ENCODE measurements around the gene MSX1.

MSX1 gene

DNA sequence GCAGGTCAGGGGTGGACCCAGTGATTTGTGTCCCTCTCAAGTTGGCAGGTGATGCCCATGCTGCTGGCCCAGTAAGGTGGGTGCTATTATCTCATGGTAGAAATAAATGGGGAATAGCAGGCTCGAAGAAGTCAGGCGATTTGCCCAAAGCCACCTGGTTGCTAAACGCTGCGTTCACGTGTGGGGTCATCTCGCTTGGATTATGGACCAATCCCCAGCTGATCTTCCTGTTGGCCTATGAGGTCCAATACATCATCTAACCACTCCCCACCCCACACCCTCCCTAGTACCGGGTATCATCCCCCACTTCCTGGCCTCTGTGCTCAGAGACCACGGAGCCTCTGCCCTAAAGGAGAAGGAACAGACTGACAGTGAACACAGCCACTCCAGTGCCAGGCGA, 18.3 kb upstream of the MSX1 start:
- no peak for DNase-seq (ENCODE audit: low read depth)

DNA sequence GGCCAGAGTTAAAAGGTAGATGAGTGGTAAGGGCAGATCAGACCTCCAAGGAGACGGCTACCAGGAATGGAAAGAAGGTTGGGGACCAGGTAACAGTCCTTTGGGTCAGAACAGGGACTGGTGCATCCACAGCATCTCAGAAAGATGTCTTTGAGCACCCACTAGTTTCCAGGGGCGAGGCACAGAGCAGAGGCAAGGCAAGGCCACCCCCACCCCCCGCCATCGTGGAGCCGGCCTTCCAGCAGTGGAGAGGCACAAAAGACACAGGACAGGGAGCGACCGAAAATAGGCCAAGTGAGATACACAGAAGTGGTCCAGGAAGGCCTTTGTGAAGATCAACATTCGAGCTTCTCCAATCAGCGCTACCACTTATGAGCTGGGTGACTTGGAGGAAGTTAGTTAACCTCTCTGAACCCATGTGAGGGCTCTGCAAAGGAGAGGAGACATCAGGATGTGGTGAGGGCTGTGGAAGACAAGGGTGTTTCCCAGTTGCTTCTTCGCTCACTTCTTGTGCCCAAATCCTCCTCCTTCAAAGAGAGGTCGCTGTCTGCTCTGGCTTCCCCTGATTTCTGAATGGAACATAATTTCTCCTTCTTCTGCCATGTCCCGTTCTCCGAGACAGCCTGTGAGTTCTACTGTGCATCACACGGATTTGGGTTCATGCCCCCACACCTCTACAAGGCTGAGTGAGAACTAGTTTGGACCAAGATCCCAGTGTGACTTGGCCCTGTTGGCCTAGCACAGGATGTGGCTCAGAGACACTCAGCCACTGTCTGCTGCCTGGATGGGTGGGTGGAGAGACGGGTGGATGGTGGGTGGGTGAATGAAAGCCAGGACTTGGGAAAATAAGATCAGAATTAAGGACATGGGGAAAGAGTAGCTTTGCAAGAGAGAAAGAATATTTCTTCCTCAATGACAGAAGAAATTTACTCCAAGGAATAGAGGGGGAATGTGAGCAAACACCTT, 16.7 kb upstream of the MSX1 start:
- DNase-seq (ENCODE audit: low read depth), result no peak

DNA sequence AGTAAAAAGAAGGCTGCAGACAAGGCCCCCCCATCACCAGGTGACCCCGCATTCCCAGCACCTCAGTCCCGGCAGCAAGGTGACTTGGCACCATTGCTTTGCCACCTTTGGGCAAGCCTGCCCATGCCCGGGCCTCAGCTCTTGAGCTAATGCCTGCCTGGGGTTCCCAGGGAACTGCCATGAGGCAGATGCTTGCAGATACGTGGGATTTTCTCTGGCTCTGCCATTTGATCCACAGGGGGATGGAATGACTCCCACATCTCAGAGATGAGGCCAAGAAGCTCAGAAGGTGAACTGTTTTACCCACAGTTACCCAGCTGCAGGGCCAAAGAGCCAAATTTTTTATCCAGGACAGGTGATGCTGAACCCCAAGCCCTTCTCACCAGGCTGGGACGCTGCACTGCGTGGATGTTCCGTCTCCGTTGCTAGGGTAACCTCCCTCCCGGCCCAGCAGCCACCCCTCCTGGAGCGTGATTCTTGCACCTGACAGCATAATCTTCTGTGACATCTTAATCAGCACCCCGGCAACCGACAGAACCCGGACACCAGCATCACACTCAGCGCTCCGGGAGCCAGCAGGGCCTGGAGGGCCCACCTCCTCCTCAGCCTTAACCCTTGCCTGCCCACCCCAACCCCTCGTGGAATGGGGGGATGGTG, 15.7 kb upstream of the MSX1 start:
- DNase-seq (ENCODE audit: low read depth), result no peak

DNA sequence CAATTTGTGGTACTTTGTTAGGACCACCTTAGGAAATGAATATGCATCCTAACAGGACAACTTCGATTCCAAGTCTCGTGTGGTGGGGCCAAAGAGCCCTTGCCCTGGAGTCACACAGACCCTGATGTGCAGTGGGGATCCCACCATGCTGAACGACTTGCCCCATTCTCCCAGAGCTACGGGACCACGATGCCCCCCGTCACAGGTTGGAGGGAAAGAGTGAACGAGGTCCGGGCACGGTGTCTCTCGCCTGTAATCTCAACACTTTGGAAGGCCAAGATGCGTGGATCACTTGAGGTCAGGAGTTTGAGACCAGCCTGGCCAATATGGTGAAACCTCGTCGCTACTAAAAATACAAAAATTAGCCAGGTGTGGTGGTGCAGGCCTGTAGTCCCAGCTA, 14.4 kb upstream of the MSX1 start:
- no peak for DNase-seq (ENCODE audit: low read depth)

DNA sequence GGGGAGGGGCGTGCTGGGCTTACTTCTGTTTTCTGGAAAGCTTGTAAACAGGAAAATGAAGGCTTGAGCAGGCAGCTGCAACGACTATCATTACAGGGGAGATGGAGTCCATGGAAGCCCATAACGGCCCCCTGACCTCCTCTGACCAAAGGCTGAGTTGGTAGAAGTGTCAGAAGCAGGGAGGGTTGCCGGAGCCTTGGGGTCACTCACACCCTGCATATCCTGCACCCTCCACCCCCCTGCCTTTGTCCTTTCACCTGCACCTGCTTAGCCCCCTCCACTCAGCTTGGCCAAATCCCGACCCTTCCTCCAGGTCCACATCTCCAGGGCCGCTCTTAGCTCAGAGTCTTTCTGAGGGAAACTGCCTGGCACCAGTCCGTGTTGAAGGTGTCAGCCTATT, 12.5 kb upstream of the MSX1 start:
- DNase-seq (ENCODE audit: low read depth), result no peak

DNA sequence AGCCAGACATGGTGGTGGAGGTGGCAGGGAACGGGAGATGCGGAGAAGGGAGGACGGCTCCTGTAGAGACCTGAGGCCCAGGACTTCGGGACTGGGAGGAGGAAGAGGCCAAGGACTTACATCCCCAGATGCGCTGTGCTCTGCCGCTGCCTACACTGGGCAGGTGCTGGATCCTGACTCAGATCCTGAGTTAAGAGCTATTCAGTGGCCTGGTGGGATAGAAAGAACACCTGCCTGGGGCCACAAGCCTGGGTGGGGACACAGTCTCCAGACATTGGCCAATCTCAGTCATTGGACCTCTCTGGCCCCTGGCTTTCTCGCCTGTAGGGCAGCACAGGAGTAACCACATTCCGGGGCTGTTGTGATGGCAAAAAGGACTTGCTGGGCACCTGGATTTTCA, 10.9 kb upstream of the MSX1 start:
- no peak for DNase-seq (ENCODE audit: low read depth)

DNA sequence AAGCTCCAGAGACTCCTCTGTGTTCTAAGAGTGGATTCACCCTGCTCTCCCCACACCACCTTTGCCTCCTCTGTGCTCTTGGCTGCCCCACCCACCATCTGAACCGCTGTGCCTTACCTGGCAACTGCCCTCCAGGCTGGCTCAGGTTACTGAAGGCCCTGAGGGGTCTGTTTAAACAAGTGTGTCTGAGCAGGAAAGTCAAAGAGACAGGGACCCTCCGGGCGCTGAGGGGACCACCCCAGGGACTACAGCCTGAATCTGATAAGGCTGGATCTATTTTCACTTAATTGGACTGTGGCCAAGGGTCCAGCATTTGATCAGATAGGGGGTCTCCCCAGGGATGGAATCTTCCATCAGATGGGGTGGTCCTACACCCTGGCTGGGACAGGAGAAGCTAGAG, 10.4 kb upstream of the MSX1 start:
- no peak for DNase-seq (ENCODE audit: low read depth)

DNA sequence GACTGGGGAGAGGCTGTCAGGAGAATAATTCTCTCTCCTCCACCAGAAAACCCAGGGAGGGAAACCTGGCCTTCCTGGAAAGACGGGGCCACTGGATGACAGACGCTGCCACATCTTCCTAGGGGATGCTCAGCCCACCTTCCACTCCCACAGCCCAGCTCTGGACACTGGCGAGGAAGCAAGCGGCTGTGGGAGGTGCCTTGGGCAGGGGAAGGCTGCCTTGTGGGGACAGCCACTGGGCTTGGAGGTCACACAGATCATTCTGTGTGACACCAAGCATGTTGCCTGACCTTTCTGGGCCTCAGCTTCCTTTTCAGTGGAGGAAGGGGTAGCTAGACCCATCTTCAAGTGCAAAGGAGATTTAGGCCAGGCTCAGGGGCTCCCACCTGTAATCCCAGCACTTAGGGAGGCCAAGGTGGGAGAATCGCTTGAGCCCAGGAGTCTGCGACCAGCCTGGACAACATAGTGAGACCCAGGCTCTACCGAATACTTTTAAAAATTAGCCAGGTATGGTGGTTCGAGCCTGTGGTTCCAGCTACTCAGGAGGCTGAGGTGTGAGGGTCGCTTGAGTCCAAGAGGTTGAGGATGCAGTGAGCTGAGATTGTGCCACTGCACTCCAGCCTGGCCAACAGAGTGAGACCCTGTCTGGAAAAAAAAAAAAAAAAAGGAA, 9.8 kb upstream of the MSX1 start:
- DNase-seq (ENCODE audit: low read depth), result no peak

DNA sequence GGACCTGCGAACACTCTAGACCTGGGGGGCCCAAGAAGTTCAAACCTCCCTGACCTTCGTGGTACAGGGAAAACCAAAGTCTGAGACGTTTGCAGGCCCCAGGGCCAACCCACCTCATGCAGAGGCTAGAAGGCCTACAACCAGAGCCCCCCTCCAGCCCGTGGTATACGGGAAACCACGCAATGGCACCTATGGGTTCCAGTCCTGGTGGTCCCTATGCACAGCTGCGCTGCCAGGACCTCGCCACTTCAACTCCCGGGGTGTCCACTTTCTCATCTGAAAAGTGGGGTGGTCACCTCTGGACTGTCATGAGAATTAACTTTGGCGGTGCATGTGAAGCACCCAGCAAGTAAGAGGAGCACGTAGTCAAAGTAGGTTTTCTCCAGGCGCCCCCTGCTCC, 8.4 kb upstream of the MSX1 start:
- no peak for DNase-seq (ENCODE audit: low read depth)

DNA sequence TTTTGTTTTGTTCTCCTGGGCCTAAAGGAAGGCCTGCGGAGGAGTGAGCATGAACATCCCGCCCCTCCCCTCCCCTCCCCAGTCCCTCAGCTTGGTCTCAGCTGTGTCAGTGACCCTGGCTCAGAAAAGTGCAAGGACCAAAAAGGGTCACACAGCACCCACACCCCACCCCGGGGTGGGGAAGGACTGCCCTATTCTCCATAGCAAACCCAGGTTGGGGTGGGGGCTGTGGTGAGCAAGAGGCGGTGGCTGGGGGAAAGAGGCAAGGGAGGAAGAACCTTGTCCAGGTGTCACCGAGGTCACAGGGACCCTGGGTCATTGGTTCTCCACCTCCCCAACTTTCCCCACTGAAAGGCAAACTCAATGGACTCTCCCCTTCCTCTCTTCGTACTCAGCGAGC, 7.6 kb upstream of the MSX1 start:
- no peak for DNase-seq (ENCODE audit: low read depth)

DNA sequence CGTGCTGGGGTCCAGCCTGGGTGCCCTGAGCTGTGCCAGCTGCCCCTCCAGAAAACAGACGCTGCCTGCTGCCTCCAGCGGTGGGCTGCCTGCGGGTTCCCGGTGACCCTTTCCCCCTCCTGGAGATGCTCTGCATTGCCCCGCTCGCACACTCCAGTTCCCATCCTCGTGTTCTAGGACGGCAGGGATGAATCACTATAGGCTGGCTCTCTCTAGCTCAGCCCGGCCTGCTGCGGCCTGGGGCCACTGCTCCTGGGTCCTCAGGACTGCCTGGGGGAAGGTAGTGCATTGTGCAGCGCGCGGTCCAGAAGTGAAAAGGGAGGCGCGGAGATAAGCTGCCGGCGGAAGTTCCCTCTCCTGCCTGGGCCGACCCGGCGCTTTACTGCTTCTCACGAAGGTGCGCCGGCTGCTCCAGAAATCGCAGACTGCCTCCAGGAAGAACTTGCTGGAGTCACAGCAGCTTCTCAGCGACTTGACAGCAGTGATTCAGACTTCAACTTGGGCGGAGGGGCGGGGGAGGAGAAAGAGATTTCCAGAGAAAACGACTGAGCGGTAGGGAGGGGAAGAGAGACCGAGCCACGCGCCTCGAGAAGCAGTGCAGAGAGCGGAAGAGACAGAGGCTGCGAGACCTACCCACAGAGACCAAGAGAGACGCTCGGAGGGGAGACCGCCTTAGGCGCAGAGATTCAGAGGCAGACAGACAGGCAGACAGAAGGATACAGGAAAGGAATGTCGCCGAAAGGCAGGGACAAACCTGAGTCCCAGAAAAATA, 6.7 kb upstream of the MSX1 start:
- no peak for DNase-seq (ENCODE audit: low read depth)

DNA sequence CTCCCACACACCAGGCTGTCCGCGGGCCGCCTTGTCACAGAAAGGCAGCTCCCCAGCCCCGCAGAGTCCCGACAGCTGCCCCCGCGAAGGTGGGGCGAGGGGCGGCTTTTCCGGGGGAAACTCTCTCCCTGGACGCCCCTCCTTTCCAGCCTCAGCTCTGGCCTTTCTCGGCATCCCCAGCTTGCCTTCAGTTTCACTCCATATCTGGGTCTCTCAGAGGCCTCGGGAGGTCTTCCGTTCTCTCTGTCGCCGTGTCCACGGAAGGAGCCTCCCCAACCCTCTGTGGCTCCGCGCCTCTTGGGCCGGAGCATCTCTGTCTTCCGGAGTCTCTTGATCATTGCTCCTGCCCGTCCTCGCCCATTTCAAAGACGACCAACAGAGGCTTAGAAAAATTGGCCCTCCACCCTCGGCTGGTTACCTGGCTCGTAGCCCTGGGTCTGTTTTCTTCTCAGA, 6.1 kb upstream of the MSX1 start:
- DNase-seq (ENCODE audit: low read depth), result no peak

DNA sequence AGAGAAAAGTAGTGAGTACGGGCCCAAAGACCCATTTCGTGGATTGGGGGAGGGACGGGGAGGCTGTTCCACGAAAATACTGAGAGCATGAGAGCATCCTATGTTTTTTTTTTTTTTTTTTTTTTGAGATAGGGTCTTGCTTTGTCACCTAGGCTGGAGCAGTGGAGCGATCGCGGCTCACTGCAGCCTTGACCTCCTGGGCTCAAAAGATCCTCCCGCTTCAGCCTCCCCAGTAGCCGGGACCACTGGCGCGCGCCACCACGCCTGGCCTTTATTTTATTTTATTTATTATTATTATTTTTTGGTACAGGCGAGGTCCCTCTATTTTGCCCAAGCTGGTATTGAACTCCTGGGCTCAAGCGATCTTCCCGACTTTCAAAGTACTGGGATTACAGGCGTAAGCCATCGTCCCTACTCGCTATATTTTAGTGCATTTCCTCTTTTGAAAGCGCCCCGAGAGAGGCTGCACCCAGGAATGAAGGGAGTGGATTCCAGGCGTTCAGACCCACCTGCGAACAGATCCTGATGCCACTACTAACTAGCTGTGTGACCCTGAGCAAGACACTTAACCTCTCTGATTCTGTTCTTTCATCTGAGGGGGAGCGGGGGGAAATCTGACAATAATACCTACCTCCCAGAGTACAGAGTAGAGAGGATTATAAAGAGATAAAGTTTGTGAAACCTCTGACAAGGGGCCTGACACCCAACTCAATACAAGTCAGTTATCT, 5.4 kb upstream of the MSX1 start:
- no peak for DNase-seq (ENCODE audit: low read depth)

DNA sequence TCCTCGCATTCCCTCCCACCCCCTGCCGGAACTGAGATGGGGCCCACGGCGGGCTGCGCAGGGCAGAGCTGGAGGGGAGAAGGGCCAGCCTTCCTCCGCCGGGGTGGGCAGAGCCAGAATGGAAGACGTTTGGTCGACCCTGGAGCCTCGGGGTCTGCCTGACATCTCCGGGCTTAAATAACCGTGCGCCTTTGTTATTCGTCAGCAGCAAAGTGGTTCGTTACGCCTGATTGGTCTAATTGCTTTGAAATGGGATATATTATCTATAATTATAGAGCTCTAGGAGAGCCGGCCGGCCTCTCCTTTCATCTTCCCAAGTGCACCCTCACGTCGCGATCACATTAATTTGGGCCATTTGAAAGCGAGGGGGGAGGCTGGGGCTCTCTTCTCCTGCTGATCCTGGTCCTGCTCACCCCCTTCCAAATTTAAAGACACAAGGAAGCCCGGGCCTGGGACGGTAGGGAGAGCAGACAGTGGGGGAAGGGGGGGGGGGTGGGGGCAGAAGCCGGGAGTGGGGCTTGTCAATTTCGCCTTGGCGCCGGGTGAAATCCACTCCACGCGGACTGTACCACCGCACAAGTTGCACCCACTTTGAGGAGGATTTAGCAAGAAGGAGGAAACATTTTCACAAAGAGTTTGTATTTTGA, 4.7 kb upstream of the MSX1 start:
- no peak for DNase-seq (ENCODE audit: low read depth)

DNA sequence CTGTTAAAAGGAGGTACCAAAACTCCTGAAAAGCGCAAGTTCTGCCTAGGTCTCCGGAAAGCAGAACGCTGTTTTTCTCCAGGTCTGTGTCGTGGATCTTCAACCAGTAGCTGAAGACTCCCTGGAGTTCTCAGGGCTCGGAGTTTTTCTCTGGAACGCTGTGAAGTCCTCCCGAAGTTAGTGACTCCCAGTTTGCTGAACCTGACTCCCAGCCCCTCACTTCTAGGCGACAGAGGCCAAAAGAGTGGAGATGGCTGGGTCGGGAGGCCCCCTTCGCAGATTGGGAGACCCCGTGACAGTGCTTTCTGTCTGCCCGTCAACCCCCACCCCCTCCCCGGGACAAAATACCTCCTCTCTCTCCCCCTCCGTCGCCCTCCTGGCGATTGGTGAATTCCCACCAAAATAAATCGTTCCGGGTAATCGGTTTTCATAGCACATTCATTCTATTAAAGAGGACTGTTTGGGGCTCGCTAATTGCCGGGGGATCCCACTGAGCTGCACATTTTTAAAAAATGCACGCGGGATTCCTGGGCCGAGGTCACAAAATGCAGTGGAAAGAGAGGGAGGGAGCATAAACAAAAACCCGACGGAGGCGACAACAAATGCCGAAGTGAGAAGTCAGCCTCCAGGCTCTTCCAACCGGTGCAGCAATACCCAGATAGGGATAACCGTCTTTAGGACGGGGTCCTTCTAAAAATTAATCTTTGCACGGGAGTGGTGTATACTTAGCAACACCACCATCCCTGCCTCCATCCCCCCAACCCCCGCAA, 4.0 kb upstream of the MSX1 start:
- no peak for DNase-seq (ENCODE audit: low read depth)

DNA sequence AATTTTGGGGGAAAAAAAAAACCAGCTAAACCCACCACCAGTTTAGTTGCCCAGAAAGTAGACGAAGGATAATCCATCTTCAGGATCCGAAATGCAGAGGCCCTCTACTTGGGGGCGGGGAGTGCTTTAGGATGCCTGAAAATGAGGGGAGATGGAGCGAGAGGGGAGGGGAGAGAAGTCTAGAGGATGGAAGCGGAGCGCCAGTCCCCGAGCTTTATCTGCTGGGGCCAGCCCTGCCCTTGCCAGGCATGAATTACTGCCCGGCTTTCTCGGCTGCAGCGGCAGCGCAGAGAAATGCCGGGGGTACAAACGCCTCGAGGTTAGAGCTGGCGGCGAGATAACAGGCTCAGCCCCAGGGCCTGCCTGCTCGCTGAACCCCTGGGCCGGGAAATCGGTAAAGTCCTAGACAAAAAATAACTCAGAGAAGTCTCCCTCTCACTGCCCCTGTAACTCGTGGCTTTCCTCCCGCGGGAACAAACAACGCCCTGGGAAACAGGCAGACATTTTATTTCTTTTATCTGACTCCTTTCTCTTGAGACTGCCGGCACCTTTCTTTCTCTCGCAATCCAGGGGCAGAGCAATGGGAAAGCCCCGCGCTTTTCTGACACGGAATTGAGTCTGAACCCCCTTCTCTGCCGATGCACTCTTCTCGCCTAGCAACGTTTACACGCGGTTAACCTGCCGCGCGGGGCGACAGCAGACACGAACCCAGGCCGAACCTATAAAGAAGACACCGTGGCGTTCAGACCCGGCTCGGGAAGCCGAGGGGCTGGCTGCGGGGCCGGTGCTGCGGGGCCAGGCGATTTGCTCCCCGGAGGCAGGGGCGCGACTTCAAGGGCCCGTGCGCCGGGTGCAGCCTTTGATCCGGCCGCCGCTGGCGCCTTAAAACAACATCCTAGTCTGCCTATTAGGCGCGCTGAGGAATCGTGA, 3.1 kb upstream of the MSX1 start:
- DNase-seq (ENCODE audit: low read depth), result no peak

DNA sequence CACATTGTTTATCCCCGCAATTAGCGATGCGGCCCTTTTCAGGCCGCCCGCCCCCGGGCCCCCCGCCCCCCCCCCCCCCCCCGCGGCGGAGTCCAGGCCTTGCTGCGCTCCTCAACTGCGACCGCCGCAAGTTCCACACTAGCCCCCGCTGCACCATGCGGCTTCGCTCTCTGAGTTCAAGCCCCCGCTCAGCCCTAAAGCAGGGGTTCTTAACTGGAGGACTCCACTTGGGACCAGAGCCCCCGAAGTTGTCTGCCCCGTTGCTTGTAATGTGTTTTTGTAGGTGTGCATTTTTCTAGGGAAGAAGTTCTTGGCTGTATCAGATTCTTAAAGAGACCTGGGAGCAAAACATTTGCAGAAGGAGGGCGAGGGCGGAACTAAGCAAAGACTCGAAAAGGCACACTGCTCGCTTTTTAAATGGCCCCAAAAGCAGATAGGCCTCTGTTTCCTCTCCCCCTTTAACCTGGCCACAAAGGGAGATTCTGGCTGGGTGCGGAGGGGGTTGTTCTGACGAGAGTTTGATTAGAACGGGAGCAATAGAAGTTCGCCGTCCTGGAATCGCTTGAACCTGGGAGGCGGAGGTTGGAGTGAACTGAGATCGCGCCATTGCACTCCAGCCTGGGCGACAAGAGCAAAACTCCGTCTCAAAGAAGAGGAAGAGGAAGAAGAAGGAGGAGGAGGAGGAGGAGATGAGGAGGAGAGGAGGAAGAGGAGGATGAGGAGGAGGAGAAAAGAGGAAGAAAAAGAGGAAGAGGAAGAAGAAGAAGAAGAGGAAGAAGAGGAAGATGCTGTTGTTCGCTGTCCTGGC, 2.3 kb upstream of the MSX1 start:
- DNase-seq (ENCODE audit: low read depth), result no peak

DNA sequence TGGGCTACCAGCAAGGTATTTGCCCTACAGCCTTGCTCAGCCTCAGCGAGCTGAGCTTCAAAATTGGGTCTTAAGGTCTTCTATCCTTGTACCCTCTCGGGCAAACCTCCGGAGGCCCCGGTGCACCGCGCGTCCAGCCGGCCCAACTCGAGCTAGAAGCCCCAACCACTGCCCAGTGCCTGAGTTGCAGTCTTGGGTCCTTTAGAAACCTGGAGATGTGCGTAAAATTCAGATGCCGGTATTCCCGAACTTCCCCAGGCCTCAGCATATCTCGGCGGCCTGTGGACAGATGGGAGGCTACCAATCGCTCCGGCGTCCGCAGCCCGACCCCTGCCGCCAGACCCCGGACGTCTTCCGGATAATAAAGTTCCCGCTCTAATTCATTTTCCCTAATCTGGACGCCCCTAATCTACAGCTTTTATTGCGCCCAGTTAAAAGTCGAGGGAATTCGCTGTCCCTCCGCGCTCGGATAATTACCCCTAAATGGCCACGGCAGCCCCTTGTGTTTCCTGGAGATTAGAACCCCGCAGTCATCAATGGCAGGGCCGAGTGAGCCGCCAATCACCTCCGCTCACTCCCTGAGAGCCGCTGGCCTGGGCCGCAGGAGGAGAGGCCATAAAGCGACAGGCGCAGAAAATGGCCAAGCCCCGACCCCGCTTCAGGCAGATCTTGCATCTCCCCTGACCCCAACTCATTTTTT, 1.5 kb upstream of the MSX1 start:
- no peak for DNase-seq (ENCODE audit: low read depth)

Measured in fibroblast of gingiva (primary cell).